ENCODE data around the gene MRPS25.

The MRPS25 gene

GRCh38 chr3:15064835-15065549 is at the start of gene MRPS25:
Gene MRPS25 (minus strand): TSS chr3:15065315. CDS start chr3:15065194, 121 bp downstream.
- DNase-seq (ENCODE audit: low spot score), result peak; percentile 88

- DNase-seq (ENCODE audit: low spot score), result no peak
Observed at GRCh38 chr3:15113884-15114283, 48.8 kb upstream of the MRPS25 start.

GRCh38 chr3:15113471-15113870 is 48.4 kb upstream of the MRPS25 start:
- DNase-seq (ENCODE audit: low spot score), result no peak

GRCh38 chr3:15112011-15112410 is 46.9 kb upstream of the MRPS25 start:
- DNase-seq (ENCODE audit: low spot score), result no peak

GRCh38 chr3:15110206-15110605 is 45.1 kb upstream of the MRPS25 start:
- DNase-seq (ENCODE audit: low spot score), result no peak

GRCh38 chr3:15108869-15109268 is 43.8 kb upstream of the MRPS25 start:
- DNase-seq (ENCODE audit: low spot score), result no peak

GRCh38 chr3:15108082-15108545 is 43.0 kb upstream of the MRPS25 start:
- DNase-seq (ENCODE audit: low spot score), result peak; percentile 73

- DNase-seq (ENCODE audit: low spot score), result no peak
Observed at GRCh38 chr3:15107075-15107947, 42.2 kb upstream of the MRPS25 start.

- DNase-seq (ENCODE audit: low spot score), result no peak
Observed at GRCh38 chr3:15102836-15103235, 37.7 kb upstream of the MRPS25 start.

- DNase-seq (ENCODE audit: low spot score), result no peak
Observed at GRCh38 chr3:15102256-15102655, 37.1 kb upstream of the MRPS25 start.

GRCh38 chr3:15099364-15100098 is 34.4 kb upstream of the MRPS25 start:
- DNase-seq (ENCODE audit: low spot score), result peak; percentile 3

GRCh38 chr3:15098503-15099363 is 33.6 kb upstream of the MRPS25 start, which contains the start of gene RBSN:
Gene RBSN (minus strand): TSS chr3:15099148. CDS start chr3:15096120, 3,028 bp downstream.
- peak; percentile 95 for DNase-seq (ENCODE audit: low spot score)

GRCh38 chr3:15097891-15098290 is 32.8 kb upstream of the MRPS25 start:
- peak; percentile 43 for DNase-seq (ENCODE audit: low spot score)

GRCh38 chr3:15096046-15096445 is 30.9 kb upstream of the MRPS25 start:
- no peak for DNase-seq (ENCODE audit: low spot score)

- no peak for DNase-seq (ENCODE audit: low spot score)
Observed at GRCh38 chr3:15094187-15094875, 29.2 kb upstream of the MRPS25 start.

- DNase-seq (ENCODE audit: low spot score), result no peak
Observed at GRCh38 chr3:15092686-15093085, 27.6 kb upstream of the MRPS25 start.

- no peak for DNase-seq (ENCODE audit: low spot score)
Observed at GRCh38 chr3:15091575-15091974, 26.5 kb upstream of the MRPS25 start.

GRCh38 chr3:15089201-15089600 is 24.1 kb upstream of the MRPS25 start:
- DNase-seq (ENCODE audit: low spot score), result no peak

GRCh38 chr3:15086699-15087098 is 21.6 kb upstream of the MRPS25 start:
- DNase-seq (ENCODE audit: low spot score), result no peak

- DNase-seq (ENCODE audit: low spot score), result no peak
Observed at GRCh38 chr3:15086263-15086662, 21.1 kb upstream of the MRPS25 start.

GRCh38 chr3:15083252-15083651 is 18.1 kb upstream of the MRPS25 start:
- DNase-seq (ENCODE audit: low spot score), result no peak

All from CD4-positive, alpha-beta T cell treated with Interleukin-2 at 100 ng/mL for 4 hours (primary cell).